ENCODE results near the gene RPL4.

- TF ChIP-seq CTCF (conservative IDR thresholded peaks at IDR 0.05; ENCODE audit: low read depth, low read length) (no peak), EZH2phosphoT487 (IDR thresholded peaks at IDR 0.05; ENCODE audit: borderline replicate concordance, low read length) (no peak)
Measured at GRCh38 chr15:66502491-66502890, 2.2 kb downstream of the RPL4 start.
